Choroid plexus epithelial cell (primary cell): ENCODE measurements around the gene HSD11B1L.
A peak's percentile ranks its signal among the peaks of the same experiment; 100 is the strongest.

Source experiments
- DNase-seq: peaks from one replicate; pipeline ENCODE4 v3.0.0-alpha.2; 2010; ENCODE audit warnings: low read depth
- H3K4me3 ChIP-seq: 2 replicates; pipeline ENCODE4 v1.5.1; 2011; ENCODE audit warnings: low read depth, mild to moderate bottlenecking, control low read depth, low read length, moderate library complexity
- CTCF ChIP-seq: conservative IDR thresholded peaks from 2 replicates; pipeline ENCODE4 v1.5.1; 2011; ENCODE audit warnings: low read depth, mild to moderate bottlenecking, control low read depth, inconsistent platforms, low read length, moderate library complexity

The HSD11B1L gene

GRCh38 chr19:5651361-5651760, 29.5 kb upstream of the HSD11B1L start:
- peak; percentile 11 for TF ChIP-seq CTCF
- no peak for DNase-seq
- no peak overlapping the region for H3K4me3 ChIP-seq

- DNase-seq, result no peak
- no peak overlapping the region for H3K4me3 ChIP-seq
- no peak for TF ChIP-seq CTCF
Measured at GRCh38 chr19:5652261-5652660, 28.6 kb upstream of the HSD11B1L start.

- TF ChIP-seq CTCF, result no peak
- no peak for DNase-seq
- H3K4me3 ChIP-seq, result no peak overlapping the region
Measured at GRCh38 chr19:5654931-5655330, 25.9 kb upstream of the HSD11B1L start.

GRCh38 chr19:5655412-5655811, 25.4 kb upstream of the HSD11B1L start:
- H3K4me3 ChIP-seq, result no peak overlapping the region
- TF ChIP-seq CTCF, result no peak

GRCh38 chr19:5661483-5661882, 19.3 kb upstream of the HSD11B1L start:
- no peak overlapping the region for H3K4me3 ChIP-seq
- no peak for DNase-seq
- no peak for TF ChIP-seq CTCF

More at GRCh38 chr19:5655412-5655811, 25.4 kb upstream of the HSD11B1L start:
- DNase-seq, result no peak

GRCh38 chr19:5663904-5664303, 16.9 kb upstream of the HSD11B1L start:
- DNase-seq, result no peak
- no peak overlapping the region for H3K4me3 ChIP-seq
- no peak for TF ChIP-seq CTCF

GRCh38 chr19:5664515-5664914, 16.3 kb upstream of the HSD11B1L start:
- DNase-seq, result no peak
- no peak overlapping the region for H3K4me3 ChIP-seq
- TF ChIP-seq CTCF, result no peak
